Breast epithelium (tissue), 4 donors: ENCODE data around the gene HCFC2. TPM values are rescaled to one million over a fixed set of nuclear protein-coding genes. Genes with fewer than 3 reads are reported as not detected.

Experiments used
- DNase-seq, 2 donors: peaks; one replicate each; pipeline ENCODE4 v3.0.0-alpha.2; 2019; ENCODE audit warnings: low spot score in 2 of 2
- H3K27ac ChIP-seq, 2 donors: fragments of 200-600 bp; sonication (generic) in 1 of 2; one replicate each; pipeline ENCODE4 v1.5.1; 2016 to 2019; ENCODE audit warnings: mild to moderate bottlenecking in 1 of 2
- H3K27me3 ChIP-seq, 2 donors: fragments of 200-600 bp; sonication (generic) in 1 of 2; one replicate each; pipeline versions ENCODE4 v1.5.1 to v1.6.0; 2017 to 2019; ENCODE audit warnings: control low read depth in 1 of 2, mild to moderate bottlenecking in 1 of 2
- H3K36me3 ChIP-seq: fragments of 200-600 bp; one replicate; pipeline ENCODE4 v1.5.1; 2019
- H3K4me1 ChIP-seq, 2 donors: fragments of 200-600 bp; sonication (generic); one replicate each; pipeline ENCODE4 v1.5.1; 2016 to 2019; ENCODE audit warnings: control low read depth in 1 of 2
- H3K4me3 ChIP-seq, 3 donors: fragments of 200-600 bp; sonication (generic); 1 replicate in 2 of 3; 2 replicates in 1 of 3; pipeline ENCODE4 v1.5.1; 2016 to 2019; ENCODE audit warnings: mild to moderate bottlenecking in 3 of 3, moderate library complexity in 2 of 3
- H3K9me3 ChIP-seq, 2 donors: fragments of 200-600 bp; sonication (generic) in 1 of 2; one replicate each; pipeline ENCODE4 v1.5.1; 2016 to 2019; ENCODE audit warnings: control low read depth in 1 of 2
- POLR2A ChIP-seq: fragments of 450-650 bp; IDR thresholded peaks from one replicate; pipeline ENCODE4 v1.6.1; 2016; ENCODE audit warnings: antibody characterized with exemption, mild to moderate bottlenecking, moderate library complexity
- POLR2AphosphoS5 ChIP-seq, 3 donors: sonication (generic); formaldehyde crosslinking; IDR thresholded peaks; one replicate each; pipeline ENCODE4 v1.6.1; 2017; ENCODE audit warnings: antibody characterized with exemption in 3 of 3
- intact Hi-C: fragments of 100-400 bp; cut with DNase I; formaldehyde crosslinking; loops from one replicate; pipeline ENCODE4 v1.15.1; 2023; ENCODE audit warnings: low total_unique reads
- total RNA-seq, 3 donors: library from RNA; depleted of rRNA; stranded (reverse); fragments of >200 nt; gene quantifications; one replicate each; pipeline ENCODE4 v1.1.0, GENCODE V29; 2016
- TF ChIP-seq, protein P1 (sequence below), 3 donors: fragments of 450-650 bp; IDR thresholded peaks; one replicate each; pipeline ENCODE4 v1.5.1; 2016 to 2017; ENCODE audit warnings: antibody characterized with exemption in 3 of 3, mild to moderate bottlenecking in 3 of 3, moderate library complexity in 3 of 3

Gene HCFC2
- total RNA-seq, 3 donors from 2014 or later, result 20.3 to 26.2 (median 23.2) TPM

GRCh38 chr12:104137902-104138796, 73.8 kb downstream of the HCFC2 start, which contains the start of gene NFYB:
NFYB (minus strand) TSS chr12:104138210; CDS start chr12:104135453, 2,757 bp downstream.
- Histone ChIP-seq H3K36me3 (no peaks in the 10 kb centered on the region), H3K27me3 (no peaks in the 10 kb centered on the region), H3K27ac (peak within 1 kb of the TSS; percentile 85 to 99), H3K4me3 (peak within 1 kb of the TSS; percentile 74 to 92 (median 80)), H3K9me3 (no peaks in the 10 kb centered on the region), H3K4me1 (peaks cover 3 to 4% of the 10 kb centered on the region in 2 donors)
- peak in 2 of 3 donors; percentile 28 to 62 for TF ChIP-seq POLR2AphosphoS5 (IDR thresholded peaks at IDR 0.05)
- TF ChIP-seq, protein P1, sequence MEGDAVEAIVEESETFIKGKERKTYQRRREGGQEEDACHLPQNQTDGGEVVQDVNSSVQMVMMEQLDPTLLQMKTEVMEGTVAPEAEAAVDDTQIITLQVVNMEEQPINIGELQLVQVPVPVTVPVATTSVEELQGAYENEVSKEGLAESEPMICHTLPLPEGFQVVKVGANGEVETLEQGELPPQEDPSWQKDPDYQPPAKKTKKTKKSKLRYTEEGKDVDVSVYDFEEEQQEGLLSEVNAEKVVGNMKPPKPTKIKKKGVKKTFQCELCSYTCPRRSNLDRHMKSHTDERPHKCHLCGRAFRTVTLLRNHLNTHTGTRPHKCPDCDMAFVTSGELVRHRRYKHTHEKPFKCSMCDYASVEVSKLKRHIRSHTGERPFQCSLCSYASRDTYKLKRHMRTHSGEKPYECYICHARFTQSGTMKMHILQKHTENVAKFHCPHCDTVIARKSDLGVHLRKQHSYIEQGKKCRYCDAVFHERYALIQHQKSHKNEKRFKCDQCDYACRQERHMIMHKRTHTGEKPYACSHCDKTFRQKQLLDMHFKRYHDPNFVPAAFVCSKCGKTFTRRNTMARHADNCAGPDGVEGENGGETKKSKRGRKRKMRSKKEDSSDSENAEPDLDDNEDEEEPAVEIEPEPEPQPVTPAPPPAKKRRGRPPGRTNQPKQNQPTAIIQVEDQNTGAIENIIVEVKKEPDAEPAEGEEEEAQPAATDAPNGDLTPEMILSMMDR (IDR thresholded peaks at IDR 0.05), result no peak
- intact Hi-C loops, result no loop called here
- DNase-seq, result peak; percentile 94 to 96

DNA sequence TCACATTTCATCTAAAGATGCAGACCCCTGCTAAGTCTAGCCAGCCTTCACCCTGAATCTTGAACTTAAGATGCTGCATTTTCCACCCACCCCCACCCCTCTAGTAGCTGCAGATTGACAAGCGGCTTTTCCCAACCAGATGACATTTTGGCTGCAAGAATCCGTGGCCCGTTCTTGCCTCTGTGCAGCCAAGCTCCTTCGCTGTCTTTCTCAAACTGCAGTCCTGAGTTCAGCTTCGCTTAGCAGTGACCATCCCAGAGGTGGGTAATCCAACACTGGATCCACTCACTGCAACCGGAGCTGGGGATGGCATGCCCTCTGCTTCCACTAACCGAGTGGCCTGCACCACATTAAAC, 74.4 kb downstream of the HCFC2 start:
- TF ChIP-seq, protein P1 (IDR thresholded peaks at IDR 0.05), result no peak
- TF ChIP-seq POLR2AphosphoS5 (IDR thresholded peaks at IDR 0.05) (no peak), POLR2A (no peak)
- no peaks in the 10 kb centered on the region for H3K27me3 ChIP-seq
- intact Hi-C loops, result no loop called here
- H3K9me3 ChIP-seq, result no peaks in the 10 kb centered on the region
- peak overlapping the region; percentile 38 to 92 (median 51) for H3K4me3 ChIP-seq
- H3K27ac ChIP-seq, result peak overlapping the region; percentile 84 to 99
- H3K4me1 ChIP-seq, result peaks cover 3 to 4% of the 10 kb centered on the region in 2 donors
- no peaks in the 10 kb centered on the region for H3K36me3 ChIP-seq
- DNase-seq, result no peak

GRCh38 chr12:104142543-104142942, 78.2 kb downstream of the HCFC2 start:
- no peaks in the 10 kb centered on the region for H3K27me3 ChIP-seq
- no peak overlapping the region for H3K27ac ChIP-seq
- H3K4me1 ChIP-seq, result peaks cover 0 to 4% of the 10 kb centered on the region in 2 donors
- H3K9me3 ChIP-seq, result no peaks in the 10 kb centered on the region
- no peaks in the 10 kb centered on the region for H3K36me3 ChIP-seq
- intact Hi-C loops, result no loop called here
- H3K4me3 ChIP-seq, result no peak overlapping the region
- TF ChIP-seq POLR2AphosphoS5 (IDR thresholded peaks at IDR 0.05) (no peak), POLR2A (no peak)
- TF ChIP-seq, protein P1 (IDR thresholded peaks at IDR 0.05), result no peak
- no peak for DNase-seq

GRCh38 chr12:104143002-104143401, 78.7 kb downstream of the HCFC2 start:
- no peak overlapping the region for H3K4me3 ChIP-seq
- peaks cover 0 to 4% of the 10 kb centered on the region in 2 donors for H3K4me1 ChIP-seq
- DNase-seq, result no peak
- no peaks in the 10 kb centered on the region for H3K36me3 ChIP-seq
- intact Hi-C loops, result no loop called here
- no peak overlapping the region for H3K27ac ChIP-seq
- no peaks in the 10 kb centered on the region for H3K27me3 ChIP-seq
- no peaks in the 10 kb centered on the region for H3K9me3 ChIP-seq
- TF ChIP-seq POLR2A, result no peak
- TF ChIP-seq, protein P1 (IDR thresholded peaks at IDR 0.05), result no peak
- no peak for TF ChIP-seq POLR2AphosphoS5 (IDR thresholded peaks at IDR 0.05)

GRCh38 chr12:104143918-104144317, 79.6 kb downstream of the HCFC2 start:
- H3K4me1 ChIP-seq, result no peaks in the 10 kb centered on the region
- no peak overlapping the region for H3K4me3 ChIP-seq
- intact Hi-C loops, result no loop called here
- TF ChIP-seq, protein P1 (IDR thresholded peaks at IDR 0.05), result no peak
- DNase-seq, result no peak
- H3K27ac ChIP-seq, result no peak overlapping the region
- no peaks in the 10 kb centered on the region for H3K9me3 ChIP-seq
- no peaks in the 10 kb centered on the region for H3K27me3 ChIP-seq
- H3K36me3 ChIP-seq, result no peaks in the 10 kb centered on the region
